Endothelial cell of umbilical vein (primary cell): ENCODE data around the gene AMZ2. TPM values are rescaled to one million over a fixed set of nuclear protein-coding genes. Genes with fewer than 3 reads are reported as not detected.

Source experiments
- BruUV-seq: library from RNA; stranded (reverse); fragments of 400-500 nt; replicated peaks from 2 replicates; lab custom pipeline; 2021; lab: Mats Ljungman, UMichigan
- CTCF ChIA-PET: fragments of 300-600, 350-600 bp; sonication (Branson Sonifier 250); formaldehyde crosslinking; loops from one replicate; lab custom pipeline; 2021; ENCODE audit warnings: antibody characterized with exemption, inconsistent platforms; lab: Charles Lee
- POLR2A ChIA-PET: fragments of 300-600, 350-600 bp; sonication (Branson Sonifier 250); formaldehyde crosslinking; loops from one replicate; lab custom pipeline; 2021; ENCODE audit warnings: antibody characterized with exemption, inconsistent platforms; lab: Charles Lee
- DNase-seq: peaks from one replicate; pipeline ENCODE4 v3.0.0-alpha.2; 2011; ENCODE audit warnings: low read depth, low spot score
- FAIRE-seq: peaks from 2 replicates; lab custom pipeline; 2011; peaks lifted over from hg19 to GRCh38; lab: Jason Lieb, UNC
- H2AFZ ChIP-seq: 2 replicates; pipeline ENCODE4 v1.6.0; 2012; ENCODE audit warnings: low read depth, low read length, control low read depth, inconsistent platforms
- H3K27ac ChIP-seq: 2 replicates; pipeline ENCODE4 v1.5.1; 2011; ENCODE audit warnings: low read depth, mild to moderate bottlenecking, control low read depth, low read length, moderate library complexity; ENCODE audit not compliant: insufficient read depth
- H3K27me3 ChIP-seq, 2 experiments: 2 replicates each; pipeline versions ENCODE4 v1.6.0 to v1.6.1; 2011; ENCODE audit warnings: low read length in 2 of 2, mixed read lengths in 1 of 2; ENCODE audit not compliant: control insufficient read depth in 2 of 2, insufficient read depth in 2 of 2
- H3K36me3 ChIP-seq, 2 experiments: 2 replicates in 1 of 2; 3 replicates in 1 of 2; pipeline ENCODE4 v1.5.1; 2011; ENCODE audit warnings: low read length in 2 of 2, mild to moderate bottlenecking in 1 of 2, moderate library complexity in 1 of 2; ENCODE audit not compliant: control insufficient read depth in 2 of 2, insufficient read depth in 2 of 2; ENCODE audit errors: extremely low read depth in 1 of 2
- H3K4me1 ChIP-seq: 3 replicates; pipeline ENCODE4 v1.5.1; 2011; ENCODE audit warnings: mild to moderate bottlenecking, low read length; ENCODE audit not compliant: control insufficient read depth, insufficient read depth; ENCODE audit errors: extremely low read depth
- H3K4me2 ChIP-seq: 2 replicates; pipeline ENCODE4 v1.6.1; 2011; ENCODE audit warnings: low read length, control low read depth, mixed read lengths; ENCODE audit not compliant: insufficient read depth
- H3K4me3 ChIP-seq, 3 experiments: fragments of 200-600 bp in 1 of 3; sonication (generic), shearing (Covaris generic) in 1 of 3; replicated peaks in 1 of 3; 2 replicates each; pipeline ENCODE4 v1.5.1; 2011 to 2016; ENCODE audit warnings: control low read depth in 3 of 3, low read length in 3 of 3, mild to moderate bottlenecking in 2 of 3, inconsistent platforms in 1 of 3, low read depth in 1 of 3, moderate library complexity in 1 of 3; ENCODE audit not compliant: insufficient read depth in 1 of 3
- H3K79me2 ChIP-seq: 2 replicates; pipeline ENCODE4 v1.6.0; 2012; ENCODE audit warnings: low read length, inconsistent platforms; ENCODE audit not compliant: control insufficient read depth, insufficient read depth
- H3K9ac ChIP-seq: replicated peaks from 2 replicates; pipeline ENCODE3; 2011; ENCODE audit warnings: low read length, control low read depth; ENCODE audit not compliant: insufficient read depth; ENCODE audit errors: extremely low read depth
- H3K9me1 ChIP-seq: replicated peaks from 3 replicates; pipeline ENCODE4 v1.6.0; 2011; ENCODE audit warnings: mild to moderate bottlenecking, low read length; ENCODE audit not compliant: control insufficient read depth, insufficient read depth; ENCODE audit errors: extremely low read depth
- H3K9me3 ChIP-seq: replicated peaks from 2 replicates; pipeline ENCODE4 v1.5.1; 2012; ENCODE audit warnings: low read length, inconsistent platforms; ENCODE audit not compliant: control insufficient read depth, insufficient read depth
- H4K20me1 ChIP-seq: replicated peaks from 2 replicates; pipeline ENCODE3; 2011; ENCODE audit warnings: mild to moderate bottlenecking, low read length; ENCODE audit not compliant: control insufficient read depth, insufficient read depth; ENCODE audit errors: extremely low read depth
- EZH2 ChIP-seq: IDR thresholded peaks from 2 replicates; pipeline ENCODE4 v1.6.1; 2012; ENCODE audit warnings: borderline replicate concordance, low read depth, mild to moderate bottlenecking, moderate library complexity, low read length, inconsistent platforms; ENCODE audit not compliant: severe bottlenecking
- FOS ChIP-seq: IDR thresholded peaks from 2 replicates; pipeline ENCODE4 v1.6.1; 2011; ENCODE audit warnings: mild to moderate bottlenecking, low read length, moderate library complexity, borderline replicate concordance; ENCODE audit not compliant: insufficient read depth
- GATA2 ChIP-seq: IDR thresholded peaks from 2 replicates; pipeline ENCODE4 v1.7.0; 2011; ENCODE audit warnings: low read depth, mild to moderate bottlenecking, moderate library complexity, mixed read lengths, low read length; ENCODE audit not compliant: insufficient read length, insufficient read depth
- MYC ChIP-seq: IDR thresholded peaks from one replicate; pipeline ENCODE4 v1.6.1; 2011; ENCODE audit warnings: mild to moderate bottlenecking, low read depth, low read length
- POLR2AphosphoS5 ChIP-seq: IDR thresholded peaks from 2 replicates; pipeline ENCODE4 v1.6.1; 2012; ENCODE audit warnings: low read depth, mild to moderate bottlenecking, control low read depth, low read length, moderate library complexity; ENCODE audit not compliant: insufficient read depth
- dilution Hi-C: fragments of 300-500 bp; cut with MboI; formaldehyde crosslinking; loops from one replicate; pipeline ENCODE4 v1.15.0; 2019; ENCODE audit warnings: low sequenced_read_pairs; ENCODE audit not compliant: extremely low pct_ligation_motif_present
- intact Hi-C: fragments of 100-400 bp; cut with micrococcal nuclease; formaldehyde crosslinking; loops from one replicate; pipeline ENCODE4 v1.10.0; 2022
- polyA plus RNA-seq, 4 experiments: library from polyadenylated mRNA; depleted of rRNA in 3 of 4; stranded (reverse) in 3 of 4; unstranded in 1 of 4; fragments of >200 nt; gene quantifications; 2 replicates each; pipeline versions ENCODE4 v1.2.1 to v1.2.3, GENCODE V29; 2011 to 2012; ENCODE audit warnings: missing spikeins in 1 of 4
- total RNA-seq: library from RNA; stranded (reverse); gene quantifications from 2 replicates; pipeline ENCODE4 v1.2.3, GENCODE V29; 2021
- TF ChIP-seq, protein P1 (sequence below): IDR thresholded peaks from 2 replicates; pipeline ENCODE4 v1.6.1; 2011; ENCODE audit not compliant: insufficient read depth, insufficient read length
- TF ChIP-seq, protein P2 (sequence below), 2 donors: IDR thresholded peaks; 1 replicate in 1 of 2; 2 replicates in 1 of 2; pipeline ENCODE4 v1.5.1; 2011; ENCODE audit warnings: low read length in 2 of 2, mild to moderate bottlenecking in 2 of 2, moderate library complexity in 2 of 2, control low read depth in 1 of 2, inconsistent platforms in 1 of 2, low read depth in 1 of 2; ENCODE audit not compliant: insufficient read depth in 1 of 2; ENCODE audit errors: extremely low read depth in 1 of 2

The AMZ2 gene
- total and polyA plus RNA-seq, 2 donors (not counting 3 experiments of a cell fraction or from before 2014, with no cell fraction given) = 46.7 to 57.3 TPM

DNA sequence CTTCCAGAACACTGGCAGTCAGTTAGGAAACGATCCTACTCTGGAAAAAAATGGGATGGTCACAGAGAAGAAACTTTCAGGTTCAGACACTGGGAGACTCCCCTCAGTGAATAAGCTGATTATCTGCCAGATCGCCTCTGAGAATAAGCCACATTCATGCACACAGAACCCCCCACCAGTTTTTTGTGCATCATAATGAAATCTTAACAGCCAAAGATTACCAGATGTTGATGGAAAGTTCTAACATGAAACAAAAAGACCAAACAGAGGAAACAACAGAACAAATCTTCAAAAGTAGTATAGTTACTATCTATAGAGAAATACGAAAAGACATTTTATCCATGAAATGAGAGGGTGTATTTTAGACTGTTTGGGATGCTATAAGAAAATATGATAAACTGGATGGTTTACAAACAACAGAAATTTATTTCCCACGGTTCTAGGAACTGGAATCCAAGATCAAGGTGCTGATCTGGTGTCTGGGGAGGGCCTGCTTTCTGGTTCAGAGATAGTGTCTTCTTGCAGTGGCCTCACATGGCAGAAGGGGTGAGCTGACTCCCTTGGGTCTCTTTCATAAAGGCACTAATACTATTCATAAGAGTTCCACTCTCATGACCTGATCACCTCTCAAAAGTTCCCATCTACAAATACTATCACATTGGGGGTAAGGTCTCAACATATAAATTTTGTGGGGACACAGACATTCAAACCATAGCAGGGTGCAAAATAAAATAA is 8.0 kb upstream of the AMZ2 start:
- Histone ChIP-seq H3K36me3 (no peaks in the 10 kb centered on the region), H3K27me3 (no peaks in the 10 kb centered on the region), H3K4me2 (no peak overlapping the region), H3K4me1 (no peaks in the 10 kb centered on the region), H3K27ac (no peak overlapping the region), H3K79me2 (no peaks in the 10 kb centered on the region), H3K9ac (no peak overlapping the region), H3K4me3 (no peak overlapping the region), H2AFZ (no peak overlapping the region), H4K20me1 (no peaks in the 10 kb centered on the region), H3K9me3 (no peaks in the 10 kb centered on the region), H3K9me1 (no peaks in the 10 kb centered on the region)
- no TSS peak for BruUV-seq
- intact Hi-C loops (no loop called here), dilution Hi-C loops (no loop called here)
- CTCF ChIA-PET = no interaction called here
- TF ChIP-seq POLR2AphosphoS5 (no peak), EZH2 (no peak), FOS (no peak), MYC (no peak), GATA2 (no peak)
- TF ChIP-seq, protein P1, sequence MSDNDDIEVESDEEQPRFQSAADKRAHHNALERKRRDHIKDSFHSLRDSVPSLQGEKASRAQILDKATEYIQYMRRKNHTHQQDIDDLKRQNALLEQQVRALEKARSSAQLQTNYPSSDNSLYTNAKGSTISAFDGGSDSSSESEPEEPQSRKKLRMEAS = no peak
- TF ChIP-seq, protein P2, sequence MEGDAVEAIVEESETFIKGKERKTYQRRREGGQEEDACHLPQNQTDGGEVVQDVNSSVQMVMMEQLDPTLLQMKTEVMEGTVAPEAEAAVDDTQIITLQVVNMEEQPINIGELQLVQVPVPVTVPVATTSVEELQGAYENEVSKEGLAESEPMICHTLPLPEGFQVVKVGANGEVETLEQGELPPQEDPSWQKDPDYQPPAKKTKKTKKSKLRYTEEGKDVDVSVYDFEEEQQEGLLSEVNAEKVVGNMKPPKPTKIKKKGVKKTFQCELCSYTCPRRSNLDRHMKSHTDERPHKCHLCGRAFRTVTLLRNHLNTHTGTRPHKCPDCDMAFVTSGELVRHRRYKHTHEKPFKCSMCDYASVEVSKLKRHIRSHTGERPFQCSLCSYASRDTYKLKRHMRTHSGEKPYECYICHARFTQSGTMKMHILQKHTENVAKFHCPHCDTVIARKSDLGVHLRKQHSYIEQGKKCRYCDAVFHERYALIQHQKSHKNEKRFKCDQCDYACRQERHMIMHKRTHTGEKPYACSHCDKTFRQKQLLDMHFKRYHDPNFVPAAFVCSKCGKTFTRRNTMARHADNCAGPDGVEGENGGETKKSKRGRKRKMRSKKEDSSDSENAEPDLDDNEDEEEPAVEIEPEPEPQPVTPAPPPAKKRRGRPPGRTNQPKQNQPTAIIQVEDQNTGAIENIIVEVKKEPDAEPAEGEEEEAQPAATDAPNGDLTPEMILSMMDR (IDR thresholded peaks at IDR 0.05; ENCODE audit: extremely low read depth in 1 of 2, insufficient read depth in 1 of 2, low read depth in 1 of 2, low read length in 2 of 2) = no peak
- DNase-seq (no peak), FAIRE-seq (no peak)
- POLR2A ChIA-PET = no interaction called here
